Mucosa of descending colon (tissue), 3 donors: Measurements from ENCODE around the gene CA6. TPM values are rescaled to one million over a fixed set of nuclear protein-coding genes. Genes with fewer than 3 reads are reported as not detected.
"Not testable (repeated sequence)": the region's sequence is repeated elsewhere in the genome, so short reads cannot be mapped to it uniquely, and the experiment has no call there.

ENCODE experiments used
- ATAC-seq: fragments of 200-7000 bp; cut with Tn5 transposase; one replicate; pipeline ENCODE4 v1.9.1; 2020; ENCODE audit warnings: mild to moderate bottlenecking, moderate library complexity
- DNase-seq, 3 donors: peaks; one replicate each; pipeline ENCODE4 v3.0.0-alpha.2; 2020
- H3K36me3 ChIP-seq: fragments of 200-600 bp; one replicate; pipeline ENCODE4 v1.8.0; 2021; ENCODE audit warnings: low read depth, mild to moderate bottlenecking
- H3K4me1 ChIP-seq: fragments of 200-600 bp; one replicate; pipeline ENCODE4 v1.8.0; 2021; ENCODE audit warnings: low read depth, mild to moderate bottlenecking
- H3K4me3 ChIP-seq: fragments of 200-600 bp; one replicate; pipeline ENCODE4 v1.8.0; 2021; ENCODE audit warnings: mild to moderate bottlenecking
- H3K9me3 ChIP-seq: fragments of 200-600 bp; one replicate; pipeline ENCODE4 v1.8.0; 2021; ENCODE audit warnings: mild to moderate bottlenecking
- intact Hi-C, 2 donors: fragments of 100-400 bp; cut with DNase I in 1 of 2; cut with micrococcal nuclease in 1 of 2; formaldehyde crosslinking; loops; one replicate each; pipeline versions ENCODE4 v1.11.0 to v1.11.1; 2022; cut with DNase I, micrococcal nuclease
- total RNA-seq, 3 donors: library from RNA; stranded (reverse); fragmentation: NEBNext Ultra II Directional in 2 of 3; extraction: Animal tissue kit (Norgen Biotek cat#: 25700) in 2 of 3; gene quantifications; one replicate each; pipeline versions ENCODE4 v1.2.1 to v1.2.4, GENCODE V29; 2021 to 2023
- TF ChIP-seq, protein P1 (sequence below): fragments of 200-600 bp; IDR thresholded peaks from one replicate; pipeline ENCODE4 v1.8.0; 2022; ENCODE audit warnings: antibody characterized with exemption, mild to moderate bottlenecking
- donor health status: DM: no; HTN: no; CAD: no; lungs with moderate emphysema.
- donor health status: DM: no; HTN: no; CAD: no.
- donor health status: DM: no; HTN: yes; CAD: no.

The CA6 gene
- total RNA-seq, 3 donors from 2014 or later: not detected

DNA sequence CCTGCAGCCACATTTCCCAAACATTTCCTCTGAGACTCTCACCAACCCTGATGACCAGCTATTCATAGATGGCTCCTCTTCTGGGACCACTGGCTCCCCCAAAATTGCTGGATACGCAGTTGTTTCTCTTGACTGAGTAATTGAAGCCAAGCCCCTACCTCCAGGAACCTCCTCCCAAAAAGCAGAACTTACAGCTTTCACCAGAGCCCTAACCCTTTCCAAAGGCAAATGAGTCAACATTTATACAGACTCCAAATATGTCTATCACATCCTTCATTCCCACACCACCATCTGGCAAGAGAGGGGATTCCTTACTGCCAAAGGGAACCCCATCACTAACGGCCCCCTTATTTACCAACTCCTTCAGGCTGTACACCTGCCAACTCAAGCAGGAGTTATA lies 20.3 kb upstream of the CA6 start:
- intact Hi-C loops: loop anchor here in 1 of 2 donors (10.0 kb wide), 1 partner anchor 59 kb away; no protein-coding TSS in a partner anchor
- ATAC-seq (no peak), DNase-seq (no peak)
- Histone ChIP-seq H3K4me1 (no peaks in the 10 kb centered on the region), H3K36me3 (no peaks in the 10 kb centered on the region), H3K4me3 (no peak overlapping the region), H3K9me3 (no peaks in the 10 kb centered on the region)
- TF ChIP-seq, protein P1, sequence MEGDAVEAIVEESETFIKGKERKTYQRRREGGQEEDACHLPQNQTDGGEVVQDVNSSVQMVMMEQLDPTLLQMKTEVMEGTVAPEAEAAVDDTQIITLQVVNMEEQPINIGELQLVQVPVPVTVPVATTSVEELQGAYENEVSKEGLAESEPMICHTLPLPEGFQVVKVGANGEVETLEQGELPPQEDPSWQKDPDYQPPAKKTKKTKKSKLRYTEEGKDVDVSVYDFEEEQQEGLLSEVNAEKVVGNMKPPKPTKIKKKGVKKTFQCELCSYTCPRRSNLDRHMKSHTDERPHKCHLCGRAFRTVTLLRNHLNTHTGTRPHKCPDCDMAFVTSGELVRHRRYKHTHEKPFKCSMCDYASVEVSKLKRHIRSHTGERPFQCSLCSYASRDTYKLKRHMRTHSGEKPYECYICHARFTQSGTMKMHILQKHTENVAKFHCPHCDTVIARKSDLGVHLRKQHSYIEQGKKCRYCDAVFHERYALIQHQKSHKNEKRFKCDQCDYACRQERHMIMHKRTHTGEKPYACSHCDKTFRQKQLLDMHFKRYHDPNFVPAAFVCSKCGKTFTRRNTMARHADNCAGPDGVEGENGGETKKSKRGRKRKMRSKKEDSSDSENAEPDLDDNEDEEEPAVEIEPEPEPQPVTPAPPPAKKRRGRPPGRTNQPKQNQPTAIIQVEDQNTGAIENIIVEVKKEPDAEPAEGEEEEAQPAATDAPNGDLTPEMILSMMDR: no peak

DNA sequence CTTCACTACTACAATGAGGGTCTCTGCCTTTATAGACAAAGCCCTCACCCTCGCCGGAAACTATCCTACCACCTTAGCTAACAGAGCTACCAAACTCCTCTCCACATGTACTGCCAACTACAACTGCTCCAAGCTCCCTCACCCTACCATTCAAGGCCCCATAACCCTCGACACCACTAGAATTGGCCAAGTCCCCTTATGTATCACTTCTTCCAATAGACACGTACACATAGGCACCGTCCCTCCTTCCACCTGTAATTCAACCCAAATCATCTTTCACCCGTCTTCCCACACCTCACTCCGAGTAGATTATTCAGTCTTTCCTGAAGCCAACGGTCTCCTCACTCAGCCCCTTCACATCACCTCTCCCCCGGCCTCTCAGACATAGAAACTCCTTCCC lies 19.7 kb upstream of the CA6 start:
- H3K4me3 ChIP-seq: no peak overlapping the region
- H3K4me1 ChIP-seq: no peaks in the 10 kb centered on the region
- no peak for DNase-seq
- ATAC-seq: no peak
- H3K9me3 ChIP-seq: no peaks in the 10 kb centered on the region
- no peaks in the 10 kb centered on the region for H3K36me3 ChIP-seq
- TF ChIP-seq, protein P1: no peak
- intact Hi-C loops: loop anchor here in 1 of 2 donors (10.0 kb wide), 1 partner anchor 59 kb away; no protein-coding TSS in a partner anchor

DNA sequence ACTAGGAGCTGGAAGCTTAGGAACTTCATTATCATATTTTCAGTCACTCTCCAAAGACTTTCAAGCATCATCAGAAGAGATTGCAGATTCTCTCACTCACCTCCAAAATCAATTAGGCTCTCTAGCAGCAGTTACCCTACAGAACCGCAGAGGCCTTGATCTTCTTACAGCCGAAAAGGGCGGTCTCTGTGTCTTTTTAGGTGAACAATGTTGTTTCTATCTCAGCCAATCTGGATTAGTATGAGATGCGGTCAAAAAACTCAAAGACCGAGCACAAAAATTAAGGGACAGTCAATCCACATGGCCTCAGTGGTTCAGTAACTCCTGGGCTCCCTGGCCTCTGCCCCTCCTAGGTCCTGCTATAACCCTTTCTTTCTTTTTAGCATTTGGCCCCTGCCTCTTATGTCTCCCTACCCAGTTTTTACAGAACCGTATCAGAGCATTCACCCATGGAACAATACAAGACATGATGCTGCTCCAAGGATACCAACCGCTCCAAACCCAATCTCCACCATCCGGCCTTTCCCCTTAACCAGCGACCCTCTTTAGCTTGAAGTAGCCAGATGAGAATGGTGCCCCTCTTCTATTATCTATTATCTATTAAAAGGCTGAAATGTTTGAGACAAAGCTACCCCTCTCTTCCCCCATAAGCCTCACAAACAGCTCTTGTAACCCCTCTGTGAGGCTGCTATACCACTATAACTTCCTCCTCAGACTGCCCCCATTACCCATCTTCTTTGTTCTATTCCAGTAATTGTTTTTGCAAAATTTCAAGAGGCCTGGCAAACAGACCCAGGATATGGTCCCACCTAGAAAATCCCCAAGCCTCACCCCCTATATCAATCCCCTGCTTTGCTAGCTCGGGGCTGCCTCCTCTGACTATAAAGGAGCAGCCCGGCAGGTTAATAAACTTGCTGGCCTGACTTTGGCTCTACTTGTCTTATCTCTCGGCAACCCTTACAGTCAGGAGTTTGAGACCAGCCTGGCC lies 18.7 kb upstream of the CA6 start:
- Histone ChIP-seq H3K4me1 (no peaks in the 10 kb centered on the region), H3K9me3 (no peaks in the 10 kb centered on the region), H3K4me3 (no peak overlapping the region), H3K36me3 (no peaks in the 10 kb centered on the region)
- TF ChIP-seq, protein P1: no peak
- intact Hi-C loops: loop anchor here in 1 of 2 donors (10.0 kb wide), 1 partner anchor 58 kb away; no protein-coding TSS in a partner anchor
- DNase-seq (no peak), ATAC-seq (no peak)

DNA sequence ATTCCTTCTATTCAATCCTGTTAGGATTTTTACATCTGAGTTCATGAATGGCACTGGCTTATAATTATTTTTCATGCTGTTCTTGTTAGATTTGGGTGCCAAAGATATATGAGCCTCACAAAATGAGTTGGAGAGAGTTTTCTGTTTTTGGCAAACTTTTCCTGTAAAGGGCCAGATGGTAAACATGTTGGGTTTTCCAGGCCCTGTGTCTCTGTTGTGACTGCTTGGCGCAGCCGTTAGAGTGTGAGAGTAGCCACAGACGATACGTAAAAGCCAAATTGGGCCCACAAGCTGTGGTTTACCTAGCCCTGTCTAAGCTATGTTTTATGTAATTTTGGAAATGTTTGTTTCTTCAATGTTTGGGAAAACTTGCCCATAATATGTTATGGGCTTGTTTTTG lies 15.6 kb upstream of the CA6 start:
- intact Hi-C loops: no loop called here
- DNase-seq: no peak
- TF ChIP-seq, protein P1: no peak
- Histone ChIP-seq H3K4me3 (no peak overlapping the region), H3K36me3 (no peaks in the 10 kb centered on the region), H3K4me1 (no peaks in the 10 kb centered on the region), H3K9me3 (no peaks in the 10 kb centered on the region)
- ATAC-seq: no peak

DNA sequence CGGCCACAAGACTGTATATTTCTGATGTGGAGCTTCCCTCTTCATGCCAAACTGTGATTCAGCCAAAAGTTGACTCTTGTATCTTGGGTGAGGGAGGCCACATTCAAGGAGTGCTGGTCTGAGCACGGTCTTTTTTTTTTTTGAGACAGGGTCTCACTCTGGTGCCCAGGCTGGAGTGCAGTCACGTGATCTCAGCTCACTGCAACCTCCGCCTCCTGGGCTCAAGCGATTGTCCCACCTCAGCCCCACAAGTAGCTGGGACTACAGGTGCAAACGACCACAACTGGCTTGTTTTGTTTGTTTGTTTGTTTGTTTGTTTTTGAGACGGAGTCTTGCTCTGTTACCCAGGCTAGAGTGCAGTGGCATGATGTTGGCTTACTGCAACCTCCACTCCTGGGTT lies 8.6 kb upstream of the CA6 start:
- ATAC-seq, intact Hi-C loops, DNase-seq: not testable (repeated sequence)

DNA sequence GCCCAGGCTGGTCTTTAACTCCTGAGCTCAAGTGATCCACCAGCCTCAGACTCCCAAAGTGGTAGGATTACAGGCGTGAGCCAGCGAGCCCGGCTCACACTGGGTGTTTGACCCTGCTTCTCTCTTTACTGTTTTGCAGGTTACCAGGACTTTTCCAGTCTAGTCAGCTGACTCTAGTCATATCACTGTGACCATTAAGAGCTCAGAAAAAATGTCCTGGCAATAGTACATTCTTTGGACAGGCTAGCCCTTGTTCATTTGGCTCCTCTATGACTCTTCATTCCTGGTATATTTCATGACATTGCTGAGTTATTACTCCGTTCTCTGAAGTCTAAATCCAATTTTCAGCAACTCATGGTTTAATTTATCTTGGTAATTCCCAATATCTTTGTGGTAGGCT lies 8.0 kb upstream of the CA6 start:
- no peaks in the 10 kb centered on the region for H3K9me3 ChIP-seq
- H3K4me1 ChIP-seq: no peaks in the 10 kb centered on the region
- intact Hi-C loops: no loop called here
- no peak overlapping the region for H3K4me3 ChIP-seq
- DNase-seq (no peak), ATAC-seq (no peak)
- TF ChIP-seq, protein P1: no peak
- H3K36me3 ChIP-seq: no peaks in the 10 kb centered on the region

More for the DNA sequence above, 8.6 kb upstream of the CA6 start:
- not testable (repeated sequence) for H3K4me1 ChIP-seq, H3K4me3 ChIP-seq, H3K9me3 ChIP-seq, H3K36me3 ChIP-seq
